ENCODE measurements around the gene CCDC91.

CCDC91 gene

GRCh38 chr12:28479683-28480082 is 289.4 kb downstream of the CCDC91 start:
- DNase-seq (ENCODE audit: insufficient read length, low spot score) (no peak), FAIRE-seq (no peak)
- TF ChIP-seq POU2F2 (IDR thresholded peaks at IDR 0.05; ENCODE audit: low read depth, low read length) (no peak), SPI1 (IDR thresholded peaks at IDR 0.05; ENCODE audit: low read depth, low read length) (no peak), TAF1 (IDR thresholded peaks at IDR 0.05; ENCODE audit: low read depth, low read length) (no peak), POLR2AphosphoS5 (IDR thresholded peaks at IDR 0.05; ENCODE audit: low read depth, low read length) (no peak), PAX5 (IDR thresholded peaks at IDR 0.05; ENCODE audit: insufficient read depth, low read length, severe bottlenecking) (no peak), POLR2A (IDR thresholded peaks at IDR 0.05; ENCODE audit: low read depth, low read length) (no peak)

- no peak for FAIRE-seq
- TF ChIP-seq POLR2A (IDR thresholded peaks at IDR 0.05; ENCODE audit: low read depth, low read length), result no peak
Measured at GRCh38 chr12:28484156-28484555, 293.9 kb downstream of the CCDC91 start.

GRCh38 chr12:28486521-28486920 is 296.3 kb downstream of the CCDC91 start:
- FAIRE-seq (no peak), DNase-seq (ENCODE audit: insufficient read length, low spot score) (no peak)
- TF ChIP-seq POLR2A (IDR thresholded peaks at IDR 0.05; ENCODE audit: low read depth, low read length) (no peak), POLR2AphosphoS5 (IDR thresholded peaks at IDR 0.05; ENCODE audit: low read depth, low read length) (no peak), SPI1 (IDR thresholded peaks at IDR 0.05; ENCODE audit: low read depth, low read length) (no peak), TAF1 (IDR thresholded peaks at IDR 0.05; ENCODE audit: low read depth, low read length) (no peak), POU2F2 (IDR thresholded peaks at IDR 0.05; ENCODE audit: low read depth, low read length) (no peak), PAX5 (IDR thresholded peaks at IDR 0.05; ENCODE audit: insufficient read depth, low read length, severe bottlenecking) (no peak)

More at GRCh38 chr12:28484156-28484555, 293.9 kb downstream of the CCDC91 start:
- DNase-seq (ENCODE audit: insufficient read length, low spot score), result no peak

- FAIRE-seq (no peak), DNase-seq (ENCODE audit: insufficient read length, low spot score) (no peak)
- TF ChIP-seq POU2F2 (IDR thresholded peaks at IDR 0.05; ENCODE audit: low read depth, low read length), result no peak
- TF ChIP-seq SPI1 (IDR thresholded peaks at IDR 0.05; ENCODE audit: low read depth, low read length), result no peak
- TF ChIP-seq POLR2AphosphoS5 (IDR thresholded peaks at IDR 0.05; ENCODE audit: low read depth, low read length), result no peak
- TF ChIP-seq PAX5 (IDR thresholded peaks at IDR 0.05; ENCODE audit: insufficient read depth, low read length, severe bottlenecking), result no peak
- no peak for TF ChIP-seq TAF1 (IDR thresholded peaks at IDR 0.05; ENCODE audit: low read depth, low read length)
- no peak for TF ChIP-seq POLR2A (IDR thresholded peaks at IDR 0.05; ENCODE audit: low read depth, low read length)
Measured at GRCh38 chr12:28489246-28489645, 299.0 kb downstream of the CCDC91 start.

GRCh38 chr12:28497889-28498411 is 307.7 kb downstream of the CCDC91 start:
- DNase-seq (ENCODE audit: insufficient read length, low spot score), result no peak
- TF ChIP-seq SPI1 (IDR thresholded peaks at IDR 0.05; ENCODE audit: low read depth, low read length) (peak; percentile 51), POU2F2 (IDR thresholded peaks at IDR 0.05; ENCODE audit: low read depth, low read length) (no peak)
- no peak for FAIRE-seq

DNA sequence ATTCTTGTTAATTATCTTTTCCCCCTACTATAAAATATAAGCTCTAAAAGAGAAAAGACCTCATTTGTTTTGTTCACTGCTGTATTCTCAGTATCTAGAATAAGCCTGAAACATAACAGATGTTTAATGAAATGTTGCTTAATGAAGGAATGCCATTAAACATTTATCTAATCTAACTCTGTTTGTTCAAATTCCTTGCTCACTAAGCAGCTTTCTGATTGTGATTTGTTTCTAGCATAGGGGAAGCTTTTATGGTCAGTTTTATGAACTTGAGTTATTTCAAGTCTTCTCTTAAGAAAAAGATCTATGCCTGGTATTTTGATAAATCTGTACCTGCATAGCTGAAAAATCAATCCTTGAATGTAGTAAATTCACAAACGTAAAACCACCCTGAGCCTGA is 308.6 kb downstream of the CCDC91 start:
- DNase-seq (ENCODE audit: insufficient read length, low spot score), result no peak
- TF ChIP-seq POLR2A (IDR thresholded peaks at IDR 0.05; ENCODE audit: low read depth, low read length) (no peak), SPI1 (IDR thresholded peaks at IDR 0.05; ENCODE audit: low read depth, low read length) (no peak), PAX5 (IDR thresholded peaks at IDR 0.05; ENCODE audit: insufficient read depth, low read length, severe bottlenecking) (no peak), POU2F2 (IDR thresholded peaks at IDR 0.05; ENCODE audit: low read depth, low read length) (no peak), TAF1 (IDR thresholded peaks at IDR 0.05; ENCODE audit: low read depth, low read length) (no peak), POLR2AphosphoS5 (IDR thresholded peaks at IDR 0.05; ENCODE audit: low read depth, low read length) (no peak)
- FAIRE-seq, result no peak

- DNase-seq (ENCODE audit: insufficient read length, low spot score) (no peak), FAIRE-seq (no peak)
- no peak for TF ChIP-seq POU2F2 (IDR thresholded peaks at IDR 0.05; ENCODE audit: low read depth, low read length)
- TF ChIP-seq PAX5 (IDR thresholded peaks at IDR 0.05; ENCODE audit: insufficient read depth, low read length, severe bottlenecking), result no peak
- no peak for TF ChIP-seq SPI1 (IDR thresholded peaks at IDR 0.05; ENCODE audit: low read depth, low read length)
- TF ChIP-seq POLR2A (IDR thresholded peaks at IDR 0.05; ENCODE audit: low read depth, low read length), result no peak
- no peak for TF ChIP-seq TAF1 (IDR thresholded peaks at IDR 0.05; ENCODE audit: low read depth, low read length)
- no peak for TF ChIP-seq POLR2AphosphoS5 (IDR thresholded peaks at IDR 0.05; ENCODE audit: low read depth, low read length)
Measured at GRCh38 chr12:28500373-28501024, 310.2 kb downstream of the CCDC91 start.

DNA sequence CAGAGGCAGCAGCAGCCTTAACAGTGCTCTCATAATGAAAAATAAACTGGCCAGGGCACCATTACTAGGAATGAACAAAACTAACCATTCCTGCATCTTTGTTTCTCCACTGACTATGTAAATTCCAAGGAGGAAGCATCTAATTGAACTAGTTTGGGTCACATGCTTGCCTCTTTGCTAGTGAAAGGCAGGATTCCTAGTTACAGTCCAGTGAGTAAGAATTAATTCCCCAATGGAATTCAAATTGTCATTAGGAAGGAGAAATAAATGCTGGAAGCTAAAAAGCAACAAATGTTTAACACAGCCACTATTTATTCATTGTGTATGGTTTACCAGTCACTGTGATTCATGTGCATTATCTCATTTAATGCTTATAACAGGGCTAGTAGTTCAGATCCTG is 316.0 kb downstream of the CCDC91 start:
- TF ChIP-seq POLR2A (IDR thresholded peaks at IDR 0.05; ENCODE audit: low read depth, low read length) (no peak), TAF1 (IDR thresholded peaks at IDR 0.05; ENCODE audit: low read depth, low read length) (no peak), PAX5 (IDR thresholded peaks at IDR 0.05; ENCODE audit: insufficient read depth, low read length, severe bottlenecking) (no peak), POU2F2 (IDR thresholded peaks at IDR 0.05; ENCODE audit: low read depth, low read length) (no peak), SPI1 (IDR thresholded peaks at IDR 0.05; ENCODE audit: low read depth, low read length) (no peak), POLR2AphosphoS5 (IDR thresholded peaks at IDR 0.05; ENCODE audit: low read depth, low read length) (no peak)
- FAIRE-seq (no peak), DNase-seq (ENCODE audit: insufficient read length, low spot score) (no peak)

GRCh38 chr12:28507033-28507432 is 316.8 kb downstream of the CCDC91 start:
- no peak for DNase-seq (ENCODE audit: insufficient read length, low spot score)
- no peak for FAIRE-seq
- TF ChIP-seq SPI1 (IDR thresholded peaks at IDR 0.05; ENCODE audit: low read depth, low read length), result no peak
- TF ChIP-seq PAX5 (IDR thresholded peaks at IDR 0.05; ENCODE audit: insufficient read depth, low read length, severe bottlenecking), result no peak
- no peak for TF ChIP-seq POU2F2 (IDR thresholded peaks at IDR 0.05; ENCODE audit: low read depth, low read length)
- no peak for TF ChIP-seq POLR2AphosphoS5 (IDR thresholded peaks at IDR 0.05; ENCODE audit: low read depth, low read length)
- no peak for TF ChIP-seq TAF1 (IDR thresholded peaks at IDR 0.05; ENCODE audit: low read depth, low read length)
- TF ChIP-seq POLR2A (IDR thresholded peaks at IDR 0.05; ENCODE audit: low read depth, low read length), result no peak

- FAIRE-seq (no peak), DNase-seq (ENCODE audit: insufficient read length, low spot score) (no peak)
- TF ChIP-seq SPI1 (IDR thresholded peaks at IDR 0.05; ENCODE audit: low read depth, low read length), result no peak
- TF ChIP-seq POU2F2 (IDR thresholded peaks at IDR 0.05; ENCODE audit: low read depth, low read length), result no peak
- TF ChIP-seq POLR2A (IDR thresholded peaks at IDR 0.05; ENCODE audit: low read depth, low read length), result no peak
- TF ChIP-seq POLR2AphosphoS5 (IDR thresholded peaks at IDR 0.05; ENCODE audit: low read depth, low read length), result no peak
- no peak for TF ChIP-seq PAX5 (IDR thresholded peaks at IDR 0.05; ENCODE audit: insufficient read depth, low read length, severe bottlenecking)
- TF ChIP-seq TAF1 (IDR thresholded peaks at IDR 0.05; ENCODE audit: low read depth, low read length), result no peak
Measured at GRCh38 chr12:28507867-28508266, 317.6 kb downstream of the CCDC91 start.
